ENCODE data around the gene OLA1. TPM values are rescaled to one million over a fixed set of nuclear protein-coding genes. Genes with fewer than 3 reads are reported as not detected.

OLA1 gene
- total RNA-seq, 1 experiment from 2014 or later, result 134 TPM

DNA sequence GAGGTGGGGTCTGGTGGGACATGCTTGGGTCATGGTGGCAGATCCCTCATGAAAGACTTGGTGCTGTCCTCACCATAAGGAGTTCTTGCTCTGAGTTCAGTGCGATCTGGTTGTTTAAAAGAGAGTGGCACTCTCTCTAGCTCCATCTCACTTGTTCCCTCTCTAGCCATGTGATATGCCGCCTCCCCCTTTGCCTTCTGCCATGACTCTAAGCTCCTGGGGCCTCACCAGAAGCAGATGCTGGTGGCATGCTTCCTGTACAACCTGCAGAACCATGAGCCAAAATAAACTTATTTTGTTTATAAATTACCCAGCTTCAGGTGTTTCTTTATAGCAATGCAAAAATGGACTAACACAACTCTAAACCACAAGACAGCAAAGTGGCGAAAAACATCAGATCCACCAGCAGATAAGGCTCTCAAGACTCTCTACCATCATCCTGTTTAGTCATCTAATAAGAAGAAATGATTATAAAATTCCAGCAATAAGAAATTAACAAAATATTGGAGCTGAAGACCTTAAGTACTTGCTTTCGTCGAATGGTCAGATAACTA is 75.5 kb downstream of the OLA1 start:
- H3K79me2 ChIP-seq (ENCODE audit: low read length), result peaks cover 99% of the 10 kb centered on the region
- DNase-seq, result no peak

DNA sequence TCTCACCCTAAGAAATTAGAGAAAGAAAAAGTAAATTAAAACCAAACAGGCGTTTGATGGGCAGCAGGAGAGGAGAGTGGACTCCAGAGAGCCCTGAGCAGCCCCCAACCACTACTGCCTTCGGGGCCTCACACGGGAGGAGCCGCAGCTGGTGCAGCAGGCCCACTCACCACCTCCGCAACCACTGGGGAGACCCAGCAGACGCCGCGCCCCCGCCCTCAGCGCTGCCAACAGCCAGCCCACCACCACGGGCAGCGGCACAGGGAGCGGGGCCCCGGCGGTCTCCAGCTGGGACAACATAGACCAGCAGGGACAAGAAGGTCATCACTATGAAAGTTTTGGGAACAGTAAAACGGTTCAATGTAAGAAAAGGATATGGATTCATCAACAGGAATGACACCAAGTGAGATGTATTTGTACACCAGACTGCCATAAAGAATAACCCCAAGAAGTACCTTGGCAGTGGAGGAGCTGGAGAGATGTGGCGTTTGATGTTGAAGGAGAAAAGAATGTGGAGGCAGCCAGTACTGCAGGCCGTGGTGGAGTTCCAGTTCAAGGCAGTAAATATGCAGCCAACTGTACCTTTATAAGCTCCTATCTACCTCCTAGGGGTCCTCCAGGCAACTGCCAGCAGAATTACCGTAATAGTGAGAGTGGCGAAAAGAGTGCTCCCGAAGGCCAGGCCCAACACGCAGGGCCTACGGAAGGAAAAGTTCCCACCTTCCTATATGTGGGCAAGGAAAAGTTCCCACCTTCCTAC is 76.5 kb downstream of the OLA1 start:
- H3K9me2 ChIP-seq (replicated peaks; ENCODE audit: insufficient read depth, low read length), result no peaks in the 10 kb centered on the region
- H3K79me2 ChIP-seq (ENCODE audit: low read length), result peaks cover 96% of the 10 kb centered on the region
- no peaks in the 10 kb centered on the region for H4K20me1 ChIP-seq (ENCODE audit: insufficient read depth, low read depth, low read length)
- peaks cover 38% of the 10 kb centered on the region for H3K36me3 ChIP-seq (ENCODE audit: insufficient read depth, low read length)
- H3K27ac ChIP-seq (ENCODE audit: low read length), result no peak overlapping the region
- H3K4me3 ChIP-seq (ENCODE audit: low read length), result no peak overlapping the region
- H3K4me1 ChIP-seq (ENCODE audit: low read length), result no peaks in the 10 kb centered on the region
- H3K27me3 ChIP-seq (ENCODE audit: low read length), result no peaks in the 10 kb centered on the region
- H3K9ac ChIP-seq (ENCODE audit: low read length), result no peak overlapping the region
- H3K9me3 ChIP-seq (ENCODE audit: low read length), result peaks cover 5% of the 10 kb centered on the region
- no peak overlapping the region for H2AFZ ChIP-seq (ENCODE audit: low read length)
- no peak overlapping the region for H3K4me2 ChIP-seq (ENCODE audit: low read depth, low read length, poor library complexity, severe bottlenecking)
- DNase-seq, result no peak

More for the DNA sequence above, 75.5 kb downstream of the OLA1 start:
- Histone ChIP-seq H3K36me3 (ENCODE audit: insufficient read depth, low read length) (peaks cover 43% of the 10 kb centered on the region), H3K9ac (ENCODE audit: low read length) (no peak overlapping the region), H3K27ac (ENCODE audit: low read length) (no peak overlapping the region), H3K4me3 (ENCODE audit: low read length) (no peak overlapping the region), H4K20me1 (ENCODE audit: insufficient read depth, low read depth, low read length) (no peaks in the 10 kb centered on the region), H2AFZ (ENCODE audit: low read length) (no peak overlapping the region), H3K9me3 (ENCODE audit: low read length) (peaks cover 5% of the 10 kb centered on the region), H3K9me2 (replicated peaks; ENCODE audit: insufficient read depth, low read length) (no peaks in the 10 kb centered on the region), H3K4me2 (ENCODE audit: low read depth, low read length, poor library complexity, severe bottlenecking) (no peak overlapping the region), H3K27me3 (ENCODE audit: low read length) (no peaks in the 10 kb centered on the region), H3K4me1 (ENCODE audit: low read length) (no peaks in the 10 kb centered on the region)

GRCh38 chr2:174169372-174169771 is 79.0 kb downstream of the OLA1 start:
- no peak overlapping the region for H2AFZ ChIP-seq (ENCODE audit: low read length)
- H3K4me2 ChIP-seq (ENCODE audit: low read depth, low read length, poor library complexity, severe bottlenecking), result no peak overlapping the region
- H3K4me1 ChIP-seq (ENCODE audit: low read length), result no peaks in the 10 kb centered on the region
- no peak for DNase-seq
- H4K20me1 ChIP-seq (ENCODE audit: insufficient read depth, low read depth, low read length), result no peaks in the 10 kb centered on the region
- no peaks in the 10 kb centered on the region for H3K9me3 ChIP-seq (ENCODE audit: low read length)
- no peak overlapping the region for H3K4me3 ChIP-seq (ENCODE audit: low read length)
- peaks cover 96% of the 10 kb centered on the region for H3K79me2 ChIP-seq (ENCODE audit: low read length)
- no peaks in the 10 kb centered on the region for H3K27me3 ChIP-seq (ENCODE audit: low read length)
- peaks cover 29% of the 10 kb centered on the region for H3K36me3 ChIP-seq (ENCODE audit: insufficient read depth, low read length)
- H3K9me2 ChIP-seq (replicated peaks; ENCODE audit: insufficient read depth, low read length), result no peaks in the 10 kb centered on the region
- H3K9ac ChIP-seq (ENCODE audit: low read length), result no peak overlapping the region
- H3K27ac ChIP-seq (ENCODE audit: low read length), result no peak overlapping the region

GRCh38 chr2:174166261-174166660 is 82.1 kb downstream of the OLA1 start:
- peaks cover 24% of the 10 kb centered on the region; the same call in 1 of the 2 replicates for H3K36me3 ChIP-seq (ENCODE audit: insufficient read depth, low read length)
- H3K9ac ChIP-seq (ENCODE audit: low read length), result no peak overlapping the region
- no peaks in the 10 kb centered on the region for H3K9me3 ChIP-seq (ENCODE audit: low read length)
- H3K4me2 ChIP-seq (ENCODE audit: low read depth, low read length, poor library complexity, severe bottlenecking), result no peak overlapping the region
- peaks cover 18% of the 10 kb centered on the region for H3K4me1 ChIP-seq (ENCODE audit: low read length)
- no peaks in the 10 kb centered on the region; the same call in 1 of the 2 replicates for H4K20me1 ChIP-seq (ENCODE audit: insufficient read depth, low read depth, low read length)
- no peak for DNase-seq
- H2AFZ ChIP-seq (ENCODE audit: low read length), result no peak overlapping the region
- no peak overlapping the region for H3K27ac ChIP-seq (ENCODE audit: low read length)
- H3K9me2 ChIP-seq (replicated peaks; ENCODE audit: insufficient read depth, low read length), result no peaks in the 10 kb centered on the region
- H3K27me3 ChIP-seq (ENCODE audit: low read length), result no peaks in the 10 kb centered on the region
- H3K4me3 ChIP-seq (ENCODE audit: low read length), result no peak overlapping the region
- peaks cover 91% of the 10 kb centered on the region for H3K79me2 ChIP-seq (ENCODE audit: low read length)

DNA sequence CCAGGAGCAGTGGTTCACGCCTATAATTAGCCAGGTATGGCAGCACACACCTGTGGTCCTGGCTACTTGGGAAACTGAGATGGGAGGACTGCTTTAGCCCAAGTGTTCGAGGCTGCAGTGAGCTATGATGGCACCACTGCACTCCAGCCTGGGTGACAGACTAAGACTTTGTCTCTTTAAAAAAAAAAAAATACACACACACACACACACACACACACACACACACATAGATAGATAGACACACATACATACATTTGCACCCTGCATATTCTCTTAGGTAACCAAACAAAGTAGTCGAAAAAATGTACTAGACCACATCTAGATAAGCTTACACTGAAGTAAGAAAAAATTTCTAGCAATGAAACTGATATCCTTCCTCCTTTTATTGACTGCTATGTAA is 86.8 kb downstream of the OLA1 start:
- DNase-seq, result peak; percentile 43
- Histone ChIP-seq H3K79me2 (ENCODE audit: low read length) (peaks cover 88% of the 10 kb centered on the region), H3K9ac (ENCODE audit: low read length) (no peak overlapping the region), H3K36me3 (ENCODE audit: insufficient read depth, low read length) (peaks cover 7% of the 10 kb centered on the region; the same call in 1 of the 2 replicates), H3K27ac (ENCODE audit: low read length) (no peak overlapping the region), H3K27me3 (ENCODE audit: low read length) (no peaks in the 10 kb centered on the region), H3K4me3 (ENCODE audit: low read length) (no peak overlapping the region), H2AFZ (ENCODE audit: low read length) (no peak overlapping the region), H4K20me1 (ENCODE audit: insufficient read depth, low read depth, low read length) (no peaks in the 10 kb centered on the region; the same call in 1 of the 2 replicates), H3K4me1 (ENCODE audit: low read length) (peaks cover 42% of the 10 kb centered on the region), H3K4me2 (ENCODE audit: low read depth, low read length, poor library complexity, severe bottlenecking) (peak overlapping the region; percentile 13), H3K9me2 (replicated peaks; ENCODE audit: insufficient read depth, low read length) (no peaks in the 10 kb centered on the region), H3K9me3 (ENCODE audit: low read length) (no peaks in the 10 kb centered on the region)

DNA sequence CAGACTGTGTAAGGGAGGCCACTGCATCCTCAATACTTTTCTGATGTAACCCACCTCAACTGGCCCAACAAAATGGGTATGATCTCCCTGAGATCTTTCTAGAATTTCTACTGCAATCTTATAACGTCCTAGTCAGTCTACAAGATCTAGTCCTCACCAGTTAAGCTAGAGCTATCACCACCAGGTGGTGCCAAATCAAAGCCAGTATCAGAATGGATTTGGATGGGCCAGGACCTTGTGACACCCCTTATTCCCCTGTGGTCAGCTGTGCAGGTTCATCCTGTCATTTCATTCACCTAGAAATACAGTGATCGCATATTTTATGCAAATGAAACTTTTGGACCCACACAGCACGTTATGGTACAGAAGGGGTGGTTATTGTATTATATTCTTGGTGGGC is 90.3 kb downstream of the OLA1 start:
- H3K9me3 ChIP-seq (ENCODE audit: low read length), result no peaks in the 10 kb centered on the region
- H3K27me3 ChIP-seq (ENCODE audit: low read length), result no peaks in the 10 kb centered on the region
- no peaks in the 10 kb centered on the region for H3K9me2 ChIP-seq (replicated peaks; ENCODE audit: insufficient read depth, low read length)
- no peaks in the 10 kb centered on the region; the same call in 1 of the 2 replicates for H4K20me1 ChIP-seq (ENCODE audit: insufficient read depth, low read depth, low read length)
- peak; percentile 89 for DNase-seq
- no peaks in the 10 kb centered on the region for H3K36me3 ChIP-seq (ENCODE audit: insufficient read depth, low read length)
- peaks cover 91% of the 10 kb centered on the region for H3K79me2 ChIP-seq (ENCODE audit: low read length)
- H3K4me2 ChIP-seq (ENCODE audit: low read depth, low read length, poor library complexity, severe bottlenecking), result no peak overlapping the region
- no peak overlapping the region for H3K9ac ChIP-seq (ENCODE audit: low read length)
- no peak overlapping the region for H3K4me3 ChIP-seq (ENCODE audit: low read length)
- peaks cover 42% of the 10 kb centered on the region for H3K4me1 ChIP-seq (ENCODE audit: low read length)
- no peak overlapping the region for H3K27ac ChIP-seq (ENCODE audit: low read length)
- no peak overlapping the region for H2AFZ ChIP-seq (ENCODE audit: low read length)

- no peaks in the 10 kb centered on the region for H3K9me2 ChIP-seq (replicated peaks; ENCODE audit: insufficient read depth, low read length)
- no peaks in the 10 kb centered on the region; the same call in 1 of the 2 replicates for H4K20me1 ChIP-seq (ENCODE audit: insufficient read depth, low read depth, low read length)
- H3K9ac ChIP-seq (ENCODE audit: low read length), result no peak overlapping the region
- no peaks in the 10 kb centered on the region for H3K27me3 ChIP-seq (ENCODE audit: low read length)
- no peak overlapping the region for H2AFZ ChIP-seq (ENCODE audit: low read length)
- H3K27ac ChIP-seq (ENCODE audit: low read length), result no peak overlapping the region
- H3K9me3 ChIP-seq (ENCODE audit: low read length), result no peaks in the 10 kb centered on the region
- H3K79me2 ChIP-seq (ENCODE audit: low read length), result peaks cover 90% of the 10 kb centered on the region
- no peaks in the 10 kb centered on the region for H3K36me3 ChIP-seq (ENCODE audit: insufficient read depth, low read length)
- H3K4me3 ChIP-seq (ENCODE audit: low read length), result no peak overlapping the region
- H3K4me2 ChIP-seq (ENCODE audit: low read depth, low read length, poor library complexity, severe bottlenecking), result no peak overlapping the region
- no peak for DNase-seq
- peaks cover 32% of the 10 kb centered on the region for H3K4me1 ChIP-seq (ENCODE audit: low read length)
Observed at GRCh38 chr2:174157053-174157452, 91.3 kb downstream of the OLA1 start.

GRCh38 chr2:174153757-174154680 is 94.3 kb downstream of the OLA1 start:
- Histone ChIP-seq H3K4me1 (ENCODE audit: low read length) (peaks cover 9% of the 10 kb centered on the region; the same call in 1 of the 2 replicates), H2AFZ (ENCODE audit: low read length) (no peak overlapping the region), H3K27me3 (ENCODE audit: low read length) (no peaks in the 10 kb centered on the region), H3K9me2 (replicated peaks; ENCODE audit: insufficient read depth, low read length) (no peaks in the 10 kb centered on the region), H3K9me3 (ENCODE audit: low read length) (no peaks in the 10 kb centered on the region), H3K36me3 (ENCODE audit: insufficient read depth, low read length) (no peaks in the 10 kb centered on the region), H3K9ac (ENCODE audit: low read length) (no peak overlapping the region), H4K20me1 (ENCODE audit: insufficient read depth, low read depth, low read length) (no peaks in the 10 kb centered on the region), H3K4me2 (ENCODE audit: low read depth, low read length, poor library complexity, severe bottlenecking) (no peak overlapping the region), H3K79me2 (ENCODE audit: low read length) (peaks cover 96% of the 10 kb centered on the region), H3K27ac (ENCODE audit: low read length) (no peak overlapping the region), H3K4me3 (ENCODE audit: low read length) (no peak overlapping the region)
- DNase-seq, result no peak

Measured in Karpas-422 (cell line).